ENCODE results near the gene FRMPD4.
"Not testable (repeated sequence)": the region's sequence is repeated elsewhere in the genome, so short reads cannot be mapped to it uniquely, and the experiment has no call there.

The FRMPD4 gene

GRCh38 chrX:12526306-12526705, 388.0 kb downstream of the FRMPD4 start:
- DNase-seq (ENCODE audit: low read depth) = no peak

DNA sequence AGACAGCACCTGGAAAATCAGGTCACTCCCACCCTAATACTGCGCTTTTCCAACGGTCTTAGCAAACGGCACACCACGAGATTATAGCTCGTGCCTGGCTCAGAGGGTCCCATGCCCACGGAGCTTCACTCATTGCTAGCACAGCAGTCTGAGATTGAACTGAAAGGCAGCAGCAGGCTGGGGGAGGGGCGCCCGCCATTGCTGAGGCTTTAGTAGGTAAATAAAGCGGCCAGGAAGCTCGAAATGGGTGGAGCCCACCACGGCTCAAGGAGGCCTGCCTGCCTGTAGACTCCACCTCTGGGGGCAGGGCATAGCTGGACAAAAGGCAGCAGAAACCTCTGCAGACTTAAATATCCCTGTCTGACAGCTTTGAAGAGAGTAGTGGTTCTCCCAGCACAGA, 399.8 kb downstream of the FRMPD4 start:
- not testable (repeated sequence) for DNase-seq (ENCODE audit: low read depth)

GRCh38 chrX:12542251-12542650, 404.0 kb downstream of the FRMPD4 start:
- not testable (repeated sequence) for DNase-seq (ENCODE audit: low read depth)

GRCh38 chrX:12548341-12548740, 410.1 kb downstream of the FRMPD4 start:
- no peak for DNase-seq (ENCODE audit: low read depth)

- DNase-seq (ENCODE audit: low read depth) = no peak
These were observed 410.5 kb downstream of the FRMPD4 start for GRCh38 chrX:12548746-12549145.

- DNase-seq (ENCODE audit: low read depth) = no peak
These were observed 415.9 kb downstream of the FRMPD4 start for GRCh38 chrX:12554206-12554605.

GRCh38 chrX:12563121-12563520, 424.8 kb downstream of the FRMPD4 start:
- peak; percentile 24 for DNase-seq (ENCODE audit: low read depth)

GRCh38 chrX:12564221-12564620, 425.9 kb downstream of the FRMPD4 start:
- no peak for DNase-seq (ENCODE audit: low read depth)

GRCh38 chrX:12567857-12568256, 429.6 kb downstream of the FRMPD4 start:
- no peak for DNase-seq (ENCODE audit: low read depth)

DNA sequence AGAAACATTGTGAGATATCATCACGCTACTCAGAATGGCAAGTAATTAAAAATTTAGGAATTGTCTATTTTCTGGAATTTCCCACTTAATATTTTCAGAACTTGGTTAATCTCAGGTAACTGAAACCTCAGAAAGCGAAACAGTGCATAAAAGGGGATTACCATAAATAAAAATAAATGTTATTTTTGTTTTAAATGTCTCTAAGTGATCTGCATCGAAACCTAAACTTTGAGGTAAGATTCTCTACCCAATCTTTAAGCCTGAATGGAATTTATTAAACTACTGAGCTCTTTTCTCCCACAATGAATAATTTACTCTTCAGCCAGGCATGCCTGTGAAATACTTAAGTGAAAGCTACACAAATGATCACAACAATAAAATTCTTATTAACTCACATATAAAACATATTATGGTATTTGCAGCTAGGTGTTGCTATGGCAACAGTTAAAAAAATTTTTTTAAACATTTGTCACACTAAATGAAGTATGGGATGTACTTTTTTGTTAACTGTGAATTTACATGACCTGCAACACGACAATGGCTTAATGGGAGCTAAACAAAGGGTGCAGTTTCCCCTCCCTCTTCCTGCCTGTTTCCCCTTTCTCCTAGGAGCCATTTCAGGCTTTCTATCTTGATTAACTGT, 432.7 kb downstream of the FRMPD4 start:
- DNase-seq (ENCODE audit: low read depth) = no peak

GRCh38 chrX:12579311-12579710, 441.0 kb downstream of the FRMPD4 start:
- DNase-seq (ENCODE audit: low read depth) = no peak

DNA sequence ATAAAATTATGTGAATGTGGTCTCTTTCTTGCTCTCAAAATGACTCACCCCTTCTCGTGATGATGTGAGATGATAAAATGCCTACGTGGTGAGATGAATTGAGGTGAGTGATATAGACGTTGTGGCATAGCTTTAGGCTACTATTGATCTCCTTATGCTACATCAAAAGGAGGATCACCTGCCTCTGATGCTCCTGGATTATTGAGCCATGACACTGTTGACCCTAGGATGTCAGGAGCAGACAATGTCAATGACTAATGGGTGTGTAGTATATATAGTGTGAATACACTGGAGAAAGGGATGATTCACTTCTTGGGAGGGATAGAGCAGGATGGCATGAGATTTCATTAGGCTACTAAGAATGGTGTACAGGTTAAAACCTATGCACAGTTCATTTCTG, 442.3 kb downstream of the FRMPD4 start:
- DNase-seq (ENCODE audit: low read depth) = no peak

DNA sequence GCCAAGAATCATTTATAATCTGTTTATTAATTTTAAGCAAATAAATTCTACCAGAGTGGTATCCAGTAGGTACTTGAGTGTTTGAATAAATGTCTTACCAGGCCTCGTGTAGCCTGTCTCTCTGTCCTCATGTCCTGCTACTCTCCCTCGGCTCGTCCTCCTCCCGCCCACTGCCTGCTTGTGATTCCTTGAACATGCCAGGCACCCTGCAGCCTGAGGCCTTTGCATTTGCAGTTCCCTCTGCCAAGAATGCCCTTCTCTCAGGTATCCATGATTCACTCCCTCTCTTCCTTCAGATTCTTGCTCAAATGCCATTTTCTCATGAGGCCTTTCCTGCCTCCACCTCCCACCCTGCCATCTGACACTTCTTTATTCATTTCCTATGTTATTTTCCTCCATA, 443.3 kb downstream of the FRMPD4 start:
- DNase-seq (ENCODE audit: low read depth) = no peak

GRCh38 chrX:12582649-12583048, 444.4 kb downstream of the FRMPD4 start:
- no peak for DNase-seq (ENCODE audit: low read depth)

DNA sequence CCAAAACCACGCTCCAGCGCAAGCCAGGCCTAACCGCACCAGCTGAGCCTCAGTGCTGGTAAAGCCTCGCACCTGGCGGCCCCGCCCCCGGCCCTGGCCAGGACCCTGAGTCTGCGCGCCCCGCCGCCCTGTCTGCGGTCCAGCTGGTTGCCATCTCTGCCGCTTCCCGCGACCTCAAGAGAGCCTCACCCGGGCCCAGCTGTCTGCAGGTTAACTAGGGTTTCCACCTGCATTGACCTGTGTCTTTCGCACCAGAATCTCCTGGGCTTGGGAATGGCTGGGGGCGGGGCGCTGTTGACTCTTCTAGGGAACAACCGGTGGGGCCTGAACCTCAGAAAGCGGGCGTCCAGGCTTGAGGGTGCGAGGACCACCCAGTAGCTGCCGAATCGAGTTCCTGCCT, 445.3 kb downstream of the FRMPD4 start:
- DNase-seq (ENCODE audit: low read depth) = no peak

DNA sequence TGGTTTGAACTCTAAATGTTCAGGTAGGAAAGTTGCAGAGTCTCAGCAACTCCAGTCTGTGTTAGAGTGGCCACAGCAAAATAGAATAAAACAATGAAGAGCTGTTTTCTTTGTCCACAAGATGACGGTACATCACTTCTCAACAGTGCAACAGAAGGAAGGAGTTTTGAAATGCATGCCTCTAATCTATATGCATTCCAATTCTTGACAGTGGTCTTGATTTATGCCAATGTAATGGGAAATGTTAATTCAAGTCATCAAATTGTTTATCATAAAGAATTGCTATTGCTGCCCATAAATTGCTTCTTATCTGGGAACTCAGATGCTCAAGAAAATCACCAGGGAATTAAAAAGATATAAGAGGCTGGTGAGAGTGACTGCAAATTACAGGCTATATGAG, 457.4 kb downstream of the FRMPD4 start:
- no peak for DNase-seq (ENCODE audit: low read depth)

GRCh38 chrX:12610079-12610478, 471.8 kb downstream of the FRMPD4 start:
- peak; percentile 54 for DNase-seq (ENCODE audit: low read depth)

GRCh38 chrX:12611471-12611870, 473.2 kb downstream of the FRMPD4 start:
- DNase-seq (ENCODE audit: low read depth) = no peak

DNA sequence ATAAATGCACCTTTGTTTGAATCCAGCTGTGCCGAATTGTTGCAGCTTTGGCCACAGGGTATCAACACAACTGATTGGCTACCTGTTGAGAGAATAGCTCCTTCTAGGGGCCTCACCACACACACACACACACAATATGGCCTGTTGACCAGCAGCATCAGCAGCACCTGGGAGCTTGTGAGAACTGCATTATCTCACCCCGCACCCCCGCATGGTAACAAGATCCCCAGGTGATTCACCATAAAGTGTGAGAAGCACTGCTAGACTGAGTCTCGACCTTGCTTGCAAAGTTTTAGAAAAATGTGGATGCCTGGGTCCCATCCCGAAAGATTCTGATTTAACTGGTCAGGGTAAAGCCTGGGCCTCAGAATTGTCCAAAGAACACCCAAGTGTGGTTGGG, 476.0 kb downstream of the FRMPD4 start:
- DNase-seq (ENCODE audit: low read depth) = no peak

DNA sequence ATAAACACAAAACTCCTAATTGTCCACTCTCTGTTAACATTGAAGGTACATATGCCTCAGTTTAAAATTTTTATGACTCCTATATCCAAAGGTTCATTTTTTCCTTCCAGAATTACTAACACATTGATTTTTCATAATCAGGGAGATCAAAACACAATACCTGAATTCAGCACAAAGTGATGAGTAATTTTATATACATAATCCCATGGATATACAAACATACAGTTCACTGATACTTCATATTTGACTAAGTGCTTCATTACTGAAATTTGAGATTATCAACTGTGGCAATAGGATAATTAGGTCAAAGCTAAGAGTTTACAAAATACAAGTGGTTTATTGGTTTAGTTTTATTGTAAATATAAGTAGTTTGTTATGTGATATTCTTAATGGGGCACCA, 476.8 kb downstream of the FRMPD4 start:
- DNase-seq (ENCODE audit: low read depth) = no peak

DNA sequence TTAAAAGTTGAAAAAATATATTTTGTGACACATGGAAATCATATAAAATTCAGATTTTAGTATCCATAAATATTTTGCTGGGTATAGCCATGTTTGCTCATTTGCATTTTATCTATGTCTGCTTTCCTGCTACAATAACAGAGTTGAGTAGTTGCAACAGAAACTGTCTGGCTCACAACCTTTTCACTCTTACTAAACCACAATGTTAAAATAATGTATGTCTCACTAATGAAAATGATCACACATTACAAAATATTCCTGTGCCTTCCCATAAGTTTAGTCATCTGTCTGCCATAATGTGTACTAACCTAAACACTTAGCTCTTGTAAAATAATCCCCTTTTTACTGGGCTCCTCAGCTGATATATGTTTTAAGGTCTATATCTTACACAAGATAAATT, 479.0 kb downstream of the FRMPD4 start:
- DNase-seq (ENCODE audit: low read depth) = no peak

GRCh38 chrX:12647230-12647629, 509.0 kb downstream of the FRMPD4 start:
- DNase-seq (ENCODE audit: low read depth) = no peak

- DNase-seq (ENCODE audit: low read depth) = no peak
These were observed 510.7 kb downstream of the FRMPD4 start for GRCh38 chrX:12648995-12649394.

GRCh38 chrX:12657433-12657832, 519.2 kb downstream of the FRMPD4 start:
- no peak for DNase-seq (ENCODE audit: low read depth)

- no peak for DNase-seq (ENCODE audit: low read depth)
These were observed 519.6 kb downstream of the FRMPD4 start for GRCh38 chrX:12657881-12658280.

Data from GM04504 (cell line).